Measurements from ENCODE around the gene WDR19. TPM values are rescaled to one million over a fixed set of nuclear protein-coding genes. Genes with fewer than 3 reads are reported as not detected.

Gene WDR19
- total RNA-seq, 1 experiment from 2014 or later: 23.3 TPM

DNA sequence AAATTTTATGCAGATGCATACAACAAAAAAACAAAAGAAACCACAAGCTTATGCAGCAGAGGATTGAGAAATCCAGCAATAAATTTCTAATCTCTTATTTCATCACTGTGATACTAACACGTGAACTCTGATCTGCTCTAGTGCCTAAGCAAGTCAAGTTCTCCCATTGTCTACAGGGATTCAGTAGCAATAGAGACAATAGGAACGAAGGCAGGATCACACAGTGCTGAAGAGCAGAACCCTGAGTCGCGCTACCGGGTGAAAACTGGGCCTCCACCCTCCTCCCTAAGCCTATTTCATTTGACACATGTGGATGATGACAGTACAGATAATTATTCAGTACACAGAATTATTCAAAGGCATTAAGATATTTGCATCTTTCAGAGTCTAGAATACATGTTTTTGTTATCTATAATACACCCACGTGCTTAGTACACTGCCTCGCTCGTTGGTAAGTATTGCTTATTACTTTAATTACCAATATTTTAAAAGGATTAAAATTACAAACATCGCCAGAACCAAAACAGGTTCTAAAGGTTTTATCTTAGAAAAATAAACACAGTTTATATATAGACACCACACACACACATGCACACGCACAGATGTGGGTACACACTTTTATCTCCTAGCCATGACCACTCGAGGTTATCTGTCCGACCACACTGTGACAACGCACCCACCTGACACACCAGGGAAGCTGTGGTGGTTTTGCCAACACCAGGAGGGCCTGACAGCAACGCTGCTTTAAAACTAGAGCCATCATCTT is 123.8 kb downstream of the WDR19 start:
- Histone ChIP-seq H3K56ac (ENCODE audit: insufficient read length, low read depth, low read length) (no peak overlapping the region), H2BK12ac (ENCODE audit: insufficient read length, low read depth, low read length) (no peak overlapping the region), H2BK20ac (ENCODE audit: low read depth, low read length, poor library complexity, severe bottlenecking) (no peak overlapping the region), H3K4me2 (ENCODE audit: insufficient read depth, insufficient read length, low read length) (no peak overlapping the region), H2AFZ (ENCODE audit: low read length) (no peak overlapping the region), H3K4ac (ENCODE audit: low read depth, low read length) (no peak overlapping the region), H3K79me2 (ENCODE audit: insufficient read depth, low read length) (no peaks in the 10 kb centered on the region), H3K4me1 (ENCODE audit: insufficient read depth, low read length) (no peaks in the 10 kb centered on the region), H3K14ac (ENCODE audit: insufficient read depth, low read length) (no peak overlapping the region), H2BK5ac (ENCODE audit: insufficient read length, low read length) (no peak overlapping the region), H3K23me2 (ENCODE audit: insufficient read length, low read depth, low read length, poor library complexity, severe bottlenecking) (no peaks in the 10 kb centered on the region), H3K9me3 (ENCODE audit: control insufficient read depth, low read depth, low read length) (no peaks in the 10 kb centered on the region), H3K27ac (ENCODE audit: insufficient read length, low read depth, low read length) (no peak overlapping the region), H2BK120ac (ENCODE audit: low read depth, low read length, poor library complexity, severe bottlenecking) (no peak overlapping the region), H3T11ph (ENCODE audit: low read length) (no peak overlapping the region), H3K79me1 (ENCODE audit: insufficient read depth, low read depth, low read length, poor library complexity, severe bottlenecking) (no peaks in the 10 kb centered on the region), H4K8ac (replicated peaks; ENCODE audit: insufficient read length, low read depth, low read length) (no peak overlapping the region), H4K20me1 (ENCODE audit: control insufficient read depth, insufficient read depth, insufficient read length) (no peaks in the 10 kb centered on the region), H3K23ac (ENCODE audit: insufficient read length, low read depth, low read length) (no peak overlapping the region), H3K9ac (ENCODE audit: extremely low read depth, insufficient read length, low read length) (peak overlapping the region; percentile 26), H4K5ac (ENCODE audit: insufficient read length, low read depth, low read length) (no peak overlapping the region), H2AK5ac (ENCODE audit: insufficient read length, low read length) (no peak overlapping the region), H3K27me3 (ENCODE audit: insufficient read depth, low read length) (no peaks in the 10 kb centered on the region), H4K91ac (ENCODE audit: insufficient read length, low read depth, low read length) (no peak overlapping the region), H2BK15ac (ENCODE audit: low read depth, low read length) (no peak overlapping the region), H3K18ac (ENCODE audit: insufficient read length, low read depth, low read length) (no peak overlapping the region)
- TF ChIP-seq, protein P1, sequence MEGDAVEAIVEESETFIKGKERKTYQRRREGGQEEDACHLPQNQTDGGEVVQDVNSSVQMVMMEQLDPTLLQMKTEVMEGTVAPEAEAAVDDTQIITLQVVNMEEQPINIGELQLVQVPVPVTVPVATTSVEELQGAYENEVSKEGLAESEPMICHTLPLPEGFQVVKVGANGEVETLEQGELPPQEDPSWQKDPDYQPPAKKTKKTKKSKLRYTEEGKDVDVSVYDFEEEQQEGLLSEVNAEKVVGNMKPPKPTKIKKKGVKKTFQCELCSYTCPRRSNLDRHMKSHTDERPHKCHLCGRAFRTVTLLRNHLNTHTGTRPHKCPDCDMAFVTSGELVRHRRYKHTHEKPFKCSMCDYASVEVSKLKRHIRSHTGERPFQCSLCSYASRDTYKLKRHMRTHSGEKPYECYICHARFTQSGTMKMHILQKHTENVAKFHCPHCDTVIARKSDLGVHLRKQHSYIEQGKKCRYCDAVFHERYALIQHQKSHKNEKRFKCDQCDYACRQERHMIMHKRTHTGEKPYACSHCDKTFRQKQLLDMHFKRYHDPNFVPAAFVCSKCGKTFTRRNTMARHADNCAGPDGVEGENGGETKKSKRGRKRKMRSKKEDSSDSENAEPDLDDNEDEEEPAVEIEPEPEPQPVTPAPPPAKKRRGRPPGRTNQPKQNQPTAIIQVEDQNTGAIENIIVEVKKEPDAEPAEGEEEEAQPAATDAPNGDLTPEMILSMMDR (conservative IDR thresholded peaks at IDR 0.05): no peak
- Mint-ChIP-seq H3K27me3 (ENCODE audit: low read depth) (no peaks in the 10 kb centered on the region), H3K27ac (peak overlapping the region in 1 of 3 experiments; percentile 31; a peak in 1 of 7 replicates), H3K36me3 (ENCODE audit: insufficient read depth in 1 of 3, low read depth in 3 of 3) (peaks cover 18 to 62% (median 60%) of the 10 kb centered on the region in 3 experiments; a peak in 6 of 7 replicates), H3K4me1 (no peaks in the 10 kb centered on the region), H3K9me3 (no peaks in the 10 kb centered on the region), H3K4me3 (no peak overlapping the region)
- no peak for DNase-seq
- WGBS (ENCODE audit: extremely low coverage, insufficient read length, low lambda C conversion rate): no CpG with 5 or more reads among the region's 14 CpGs
